GM18861 (cell line): ENCODE data around the gene UBE2U.
"Not testable (repeated sequence)": the region's sequence is repeated elsewhere in the genome, so short reads cannot be mapped to it uniquely, and the experiment has no call there.

ENCODE experiments used
- ATAC-seq: cut with Tn5 transposase; IDR thresholded peaks from one replicate; pipeline ENCODE4 v1.9.1; 2021; ENCODE audit not compliant: unreplicated experiment

UBE2U gene

DNA sequence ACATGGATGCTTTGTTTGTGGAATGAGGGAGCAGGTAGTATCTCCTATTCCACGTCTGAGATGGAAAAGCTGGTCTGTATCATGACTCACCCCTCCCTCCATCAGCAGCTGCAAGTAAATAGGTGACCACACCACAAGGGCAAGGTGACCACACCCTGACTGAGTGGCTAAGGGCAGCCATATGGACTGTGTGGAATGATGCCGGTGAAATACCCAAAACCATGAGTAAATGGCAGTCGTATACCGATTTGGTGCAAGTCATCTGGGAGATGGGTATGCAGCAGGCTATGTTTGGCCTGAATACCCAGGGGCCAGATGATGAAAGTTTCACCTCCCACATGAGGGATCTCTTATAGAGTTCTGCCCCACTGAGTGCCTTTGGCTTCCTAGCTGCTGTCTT is 15.8 kb upstream of the UBE2U start:
- ATAC-seq, result no peak

DNA sequence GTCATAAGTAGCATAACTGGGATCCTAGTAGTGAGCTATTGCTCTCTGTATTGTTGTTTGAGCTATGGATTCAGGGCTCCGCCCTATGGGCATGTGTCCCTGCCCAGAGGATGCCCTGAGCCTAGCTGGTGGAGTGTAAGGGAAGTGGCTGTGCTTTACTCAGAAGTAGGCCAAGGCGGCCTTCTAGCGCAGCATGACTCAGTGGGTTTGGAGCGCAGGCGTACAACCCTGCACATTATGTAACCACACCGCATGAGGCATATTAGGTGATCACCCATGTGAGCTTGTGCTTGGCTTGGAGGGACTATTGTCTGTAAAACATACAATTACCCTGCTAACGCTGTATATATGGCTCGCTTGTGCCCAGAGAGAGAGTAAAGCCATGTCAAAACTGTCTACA is 11.1 kb upstream of the UBE2U start:
- ATAC-seq, result no peak

- no peak for ATAC-seq
Observed at GRCh38 chr1:64194168-64195080, 9.0 kb upstream of the UBE2U start.

- no peak for ATAC-seq
Observed at GRCh38 chr1:64195081-64195395, 8.4 kb upstream of the UBE2U start.

- no peak for ATAC-seq
Observed at GRCh38 chr1:64196074-64196870, 7.2 kb upstream of the UBE2U start.

- no peak for ATAC-seq
Observed at GRCh38 chr1:64197076-64197475, 6.3 kb upstream of the UBE2U start.

- ATAC-seq, result no peak
Observed at GRCh38 chr1:64199154-64199553, 4.3 kb upstream of the UBE2U start.

DNA sequence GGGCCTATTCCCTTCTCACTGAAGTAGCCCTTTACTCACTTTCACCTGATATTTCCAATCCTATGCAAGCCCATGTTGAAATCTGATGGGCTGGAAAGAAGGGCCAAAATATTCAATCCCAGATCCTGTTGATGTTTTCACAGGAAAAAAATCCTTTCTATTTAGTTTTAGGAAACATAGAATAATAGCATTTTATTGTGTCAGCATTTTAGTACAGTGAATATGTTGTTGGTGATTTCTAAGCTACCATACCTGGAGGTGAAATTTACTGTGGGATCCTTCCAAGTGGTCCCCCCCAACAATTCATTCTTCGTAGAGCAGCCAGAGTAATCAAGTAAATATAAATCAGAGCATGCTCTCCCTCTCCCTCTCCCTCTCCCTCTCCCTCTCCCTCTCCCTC is 3.4 kb upstream of the UBE2U start:
- ATAC-seq, result no peak

DNA sequence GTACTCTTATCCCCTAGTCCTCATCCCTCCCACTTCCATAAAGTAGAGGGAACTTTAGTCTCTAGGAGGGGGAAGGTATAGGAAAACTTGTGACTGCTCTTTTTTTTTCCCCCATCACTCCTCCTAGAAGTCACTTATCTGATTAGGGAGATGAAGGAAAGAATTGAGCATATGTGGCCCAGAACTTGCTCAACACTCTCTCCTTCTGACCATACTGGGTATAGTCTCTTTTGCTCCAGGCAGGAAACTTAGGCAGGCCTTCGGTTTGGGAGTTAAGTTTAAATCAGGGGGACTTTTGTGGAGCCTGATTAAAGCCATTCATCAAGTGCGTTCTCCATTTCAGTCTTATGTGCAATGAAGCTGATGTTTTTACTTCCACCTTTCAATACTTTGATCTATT is 5.8 kb downstream of the UBE2U start:
- ATAC-seq, result no peak

GRCh38 chr1:64212031-64212430 is 8.6 kb downstream of the UBE2U start:
- no peak for ATAC-seq

DNA sequence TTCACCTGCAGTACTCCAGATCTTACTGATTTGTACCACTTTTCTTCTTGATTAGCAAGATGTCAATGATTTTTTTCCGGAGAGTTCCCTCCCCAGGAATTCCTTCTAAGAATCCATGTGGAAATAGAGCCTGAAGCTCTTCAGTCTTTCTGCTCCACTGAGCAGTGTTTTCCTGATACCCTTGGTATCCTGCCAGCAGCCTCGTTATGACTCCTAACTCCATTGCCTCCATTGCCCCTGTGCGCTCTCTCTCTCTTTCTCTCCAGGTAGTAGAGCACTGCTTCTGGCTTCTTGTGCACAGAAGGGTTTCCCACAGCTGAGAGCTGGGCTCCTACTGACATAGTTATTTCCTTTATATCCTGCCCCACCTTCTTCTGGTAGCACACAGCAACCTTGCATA is 12.2 kb downstream of the UBE2U start:
- no peak for ATAC-seq

DNA sequence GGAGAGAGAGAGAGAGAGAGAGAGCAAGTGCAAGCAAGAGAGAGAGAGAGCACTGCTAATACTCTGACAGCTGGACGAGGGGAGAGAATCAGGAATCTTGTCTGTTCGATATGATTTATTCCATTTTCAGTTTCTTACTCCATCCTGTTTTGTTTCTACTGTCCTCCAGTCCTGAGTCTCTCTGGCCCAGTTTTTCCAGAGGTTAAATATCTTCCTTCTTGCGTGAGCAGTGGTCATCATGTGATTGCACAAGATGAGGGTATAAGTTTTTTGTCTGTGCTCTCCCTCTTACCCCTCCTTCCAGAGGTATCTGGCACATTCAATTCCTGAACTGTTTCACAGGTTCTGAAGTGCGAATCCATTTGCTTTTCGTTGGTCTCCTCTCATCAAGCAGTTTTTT is 16.8 kb downstream of the UBE2U start:
- ATAC-seq, result no peak

DNA sequence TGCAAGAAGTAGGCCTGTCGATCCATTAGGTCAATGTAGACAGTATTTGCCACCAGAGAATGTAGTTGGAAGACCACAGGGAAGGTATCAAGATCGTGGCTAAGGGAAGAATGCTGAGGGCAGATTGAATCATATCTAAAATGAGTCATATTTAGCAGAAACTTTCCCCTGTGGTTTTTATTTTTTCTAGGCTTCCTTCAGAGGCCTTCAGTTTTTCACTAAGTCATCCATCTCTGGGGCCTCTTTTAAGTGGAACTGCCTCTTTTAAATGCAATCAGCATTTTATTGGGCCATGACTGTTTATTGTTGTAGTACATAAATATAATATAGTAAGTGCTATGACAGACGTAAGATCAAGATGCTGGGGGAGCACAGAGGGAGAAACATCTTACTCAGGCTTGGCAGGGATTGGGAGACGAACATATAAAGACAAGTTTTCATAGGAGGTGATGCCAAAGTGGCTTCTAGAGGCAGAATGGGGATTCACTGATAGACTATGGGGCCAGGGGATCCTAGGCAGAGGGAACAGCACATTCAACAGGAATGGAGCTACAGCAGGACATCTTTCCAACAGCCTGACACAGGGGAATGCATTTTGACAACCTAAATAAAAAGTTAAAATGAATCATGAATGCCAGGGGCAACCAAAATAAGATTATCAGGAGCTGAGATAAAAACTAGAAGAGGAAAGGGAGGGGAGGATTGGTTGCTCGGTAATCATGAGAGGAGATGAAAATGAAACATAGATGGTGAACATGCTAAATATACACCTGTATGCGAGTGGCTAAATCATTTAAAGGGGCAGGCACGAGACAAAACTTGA is 20.1 kb downstream of the UBE2U start:
- ATAC-seq, result no peak

GRCh38 chr1:64224236-64224635 is 20.8 kb downstream of the UBE2U start:
- not testable (repeated sequence) for ATAC-seq

GRCh38 chr1:64228167-64228957 is 24.9 kb downstream of the UBE2U start:
- no peak for ATAC-seq

DNA sequence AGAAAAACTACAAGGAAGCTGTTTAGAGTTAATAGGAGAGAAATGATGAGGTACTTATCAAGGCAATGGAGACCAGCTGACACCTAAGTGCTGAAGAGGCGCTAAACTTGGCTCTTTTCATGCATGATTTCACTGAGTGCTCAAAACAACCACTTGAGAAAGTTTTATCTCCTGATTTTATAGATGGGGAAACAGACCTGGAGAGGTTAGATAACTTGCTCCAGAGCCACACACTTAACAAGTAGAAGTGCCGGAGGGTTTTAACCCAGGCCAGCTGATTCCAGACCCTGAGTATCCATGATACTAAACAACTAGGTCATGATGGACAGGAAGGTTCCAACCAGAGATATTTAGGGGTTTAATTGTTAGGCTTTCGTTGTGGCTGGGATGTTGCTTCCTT is 25.9 kb downstream of the UBE2U start:
- no peak for ATAC-seq

DNA sequence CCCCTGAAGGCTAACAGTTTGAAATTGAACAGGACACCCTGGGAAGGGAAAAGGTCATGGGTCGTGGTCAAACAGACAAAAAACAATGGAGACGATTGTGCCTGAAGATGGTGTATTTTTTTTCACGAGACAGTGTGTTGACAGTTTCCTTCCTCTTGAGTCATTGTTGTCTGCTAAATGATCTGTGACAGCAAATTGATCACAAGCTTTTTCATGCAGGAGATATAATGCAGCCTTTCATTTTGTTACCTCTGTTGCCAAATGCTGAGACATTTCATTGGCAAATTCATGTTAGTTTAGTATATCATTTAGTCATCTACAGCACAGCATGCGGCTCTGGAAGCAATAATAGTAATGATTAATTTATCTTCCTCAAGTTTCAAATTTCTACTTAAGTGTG is 27.7 kb downstream of the UBE2U start:
- ATAC-seq, result no peak

DNA sequence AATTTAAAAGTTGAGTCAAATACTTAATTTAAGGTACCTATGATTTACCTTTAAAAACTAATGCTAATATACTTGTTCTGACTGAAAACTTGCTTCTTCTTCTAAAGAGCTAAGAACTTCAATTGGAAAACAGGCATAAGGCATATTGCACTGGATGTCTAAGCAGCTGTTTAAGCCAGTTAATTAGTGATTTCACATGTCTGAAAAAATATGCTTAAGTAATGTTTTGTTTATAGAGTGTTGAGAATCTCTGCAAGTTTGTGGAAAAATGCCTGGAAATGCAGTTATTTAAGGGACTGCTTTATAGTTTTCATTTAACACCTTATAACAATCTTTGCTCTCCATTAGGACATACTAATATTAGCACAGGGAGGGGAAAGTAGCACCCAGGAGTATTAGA is 28.2 kb downstream of the UBE2U start:
- no peak for ATAC-seq

DNA sequence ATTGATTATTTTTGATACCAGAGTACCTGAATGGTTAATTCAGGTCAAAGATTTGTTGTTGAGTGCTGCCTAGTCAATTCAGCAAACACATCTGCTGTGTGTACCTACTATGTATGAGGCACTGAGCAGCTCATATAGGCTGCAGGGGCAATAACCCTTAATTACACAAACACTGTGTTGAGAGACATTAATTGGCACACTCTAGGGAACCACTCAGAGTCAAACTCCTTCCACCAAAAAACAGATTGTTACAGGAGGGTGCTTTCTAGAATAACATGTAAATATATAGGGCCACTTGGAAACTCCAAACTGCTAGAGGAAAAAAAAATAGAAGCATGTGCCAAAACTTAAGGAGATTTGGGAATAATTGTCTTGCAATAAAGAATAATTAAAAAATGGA is 31.3 kb downstream of the UBE2U start:
- no peak for ATAC-seq

- ATAC-seq, result no peak
Observed at GRCh38 chr1:64235181-64235580, 31.8 kb downstream of the UBE2U start.

DNA sequence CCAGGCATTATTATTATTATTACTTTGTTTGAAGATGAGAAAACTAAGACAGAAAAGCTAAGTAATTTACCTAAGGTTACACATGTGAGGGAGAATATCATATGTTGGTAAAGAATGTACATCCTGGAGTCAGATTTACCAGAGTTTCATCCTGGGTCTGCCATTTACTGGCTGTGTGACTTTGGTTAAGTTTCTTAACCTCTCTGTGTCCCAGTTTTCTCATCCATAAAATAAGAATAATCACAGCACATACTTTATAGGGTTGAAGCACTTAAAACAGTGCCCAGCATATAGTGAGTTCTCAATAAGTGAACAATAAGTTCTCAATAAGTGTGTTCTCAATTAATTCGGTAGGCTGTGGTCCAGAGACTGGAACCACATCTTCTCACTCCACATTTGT is 32.5 kb downstream of the UBE2U start:
- ATAC-seq, result no peak
